ENCODE results near the gene RLBP1. TPM values are rescaled to one million over a fixed set of nuclear protein-coding genes. Genes with fewer than 3 reads are reported as not detected.

The RLBP1 gene
- total RNA-seq, 1 experiment from 2014 or later, result not detected

- no peak for DNase-seq
- Histone ChIP-seq H2AFZ (no peak overlapping the region), H4K20me1 (ENCODE audit: insufficient read depth) (no peaks in the 10 kb centered on the region), H3K36me3 (ENCODE audit: low read depth) (no peaks in the 10 kb centered on the region), H3K4me3 (no peak overlapping the region), H3K79me2 (ENCODE audit: low read depth) (no peaks in the 10 kb centered on the region), H3K4me2 (no peak overlapping the region), H3K27me3 (ENCODE audit: insufficient read depth, low read depth) (no peaks in the 10 kb centered on the region), H3K27ac (no peak overlapping the region), H3F3A (ENCODE audit: insufficient read depth, low read depth) (no peaks in the 10 kb centered on the region), H3K9me3 (ENCODE audit: insufficient read depth, low read depth) (no peaks in the 10 kb centered on the region), H3K9me2 (ENCODE audit: insufficient read depth) (no peaks in the 10 kb centered on the region), H3K4me1 (replicated peaks; ENCODE audit: insufficient read depth) (no peaks in the 10 kb centered on the region)
- POLR2A ChIA-PET (ENCODE audit: unreplicated experiment), result no interaction called here
- CTCF ChIA-PET, result interaction anchor here (0.7 kb wide), 1 partner anchor 1952 kb away, joined by 3 read pairs; no protein-coding TSS in a partner anchor
- TF ChIP-seq EZH2 (IDR thresholded peaks at IDR 0.05; ENCODE audit: low read depth) (no peak), CTCF (conservative IDR thresholded peaks at IDR 0.05) (no peak)
- BruUV-seq (replicated peaks), result no TSS peak
- intact Hi-C loops (cut with micrococcal nuclease; ENCODE audit: unreplicated experiment), result no loop called here
Measured at GRCh38 chr15:89187986-89188514, 33.3 kb downstream of the RLBP1 start.

GRCh38 chr15:89187301-89187985 lies 33.9 kb downstream of the RLBP1 start:
- no peak overlapping the region for H2AFZ ChIP-seq
- intact Hi-C loops (cut with micrococcal nuclease; ENCODE audit: unreplicated experiment), result no loop called here
- no peaks in the 10 kb centered on the region for H3K36me3 ChIP-seq (ENCODE audit: low read depth)
- no peaks in the 10 kb centered on the region for H3K9me2 ChIP-seq (ENCODE audit: insufficient read depth)
- ChIA-PET CTCF (interaction anchor here (0.7 kb wide), 1 partner anchor 1952 kb away, joined by 3 read pairs; no protein-coding TSS in a partner anchor), POLR2A (ENCODE audit: unreplicated experiment) (no interaction called here)
- no peak for DNase-seq
- no peaks in the 10 kb centered on the region for H3K4me1 ChIP-seq (replicated peaks; ENCODE audit: insufficient read depth)
- no peak overlapping the region for H3K4me3 ChIP-seq
- TF ChIP-seq EZH2 (IDR thresholded peaks at IDR 0.05; ENCODE audit: low read depth) (no peak), CTCF (conservative IDR thresholded peaks at IDR 0.05) (no peak)
- H3K79me2 ChIP-seq (ENCODE audit: low read depth), result no peaks in the 10 kb centered on the region
- H3K9me3 ChIP-seq (ENCODE audit: insufficient read depth, low read depth), result no peaks in the 10 kb centered on the region
- H3K27ac ChIP-seq, result no peak overlapping the region
- H3F3A ChIP-seq (ENCODE audit: insufficient read depth, low read depth), result no peaks in the 10 kb centered on the region
- no TSS peak for BruUV-seq (replicated peaks)
- no peaks in the 10 kb centered on the region for H4K20me1 ChIP-seq (ENCODE audit: insufficient read depth)
- no peak overlapping the region for H3K4me2 ChIP-seq
- H3K27me3 ChIP-seq (ENCODE audit: insufficient read depth, low read depth), result no peaks in the 10 kb centered on the region

GRCh38 chr15:89186803-89187202 lies 34.6 kb downstream of the RLBP1 start:
- H3K27me3 ChIP-seq (ENCODE audit: insufficient read depth, low read depth), result no peaks in the 10 kb centered on the region
- H3K4me2 ChIP-seq, result no peak overlapping the region
- no peaks in the 10 kb centered on the region for H4K20me1 ChIP-seq (ENCODE audit: insufficient read depth)
- no peaks in the 10 kb centered on the region for H3F3A ChIP-seq (ENCODE audit: insufficient read depth, low read depth)
- H3K9me2 ChIP-seq (ENCODE audit: insufficient read depth), result no peaks in the 10 kb centered on the region
- H2AFZ ChIP-seq, result no peak overlapping the region
- no TSS peak for BruUV-seq (replicated peaks)
- POLR2A ChIA-PET (ENCODE audit: unreplicated experiment), result no interaction called here
- H3K36me3 ChIP-seq (ENCODE audit: low read depth), result no peaks in the 10 kb centered on the region
- intact Hi-C loops (cut with micrococcal nuclease; ENCODE audit: unreplicated experiment), result no loop called here
- H3K9me3 ChIP-seq (ENCODE audit: insufficient read depth, low read depth), result no peaks in the 10 kb centered on the region
- H3K79me2 ChIP-seq (ENCODE audit: low read depth), result no peaks in the 10 kb centered on the region
- no peaks in the 10 kb centered on the region for H3K4me1 ChIP-seq (replicated peaks; ENCODE audit: insufficient read depth)
- CTCF ChIA-PET, result no interaction called here
- no peak overlapping the region for H3K4me3 ChIP-seq
- H3K27ac ChIP-seq, result no peak overlapping the region
- DNase-seq, result no peak
- TF ChIP-seq CTCF (conservative IDR thresholded peaks at IDR 0.05), result no peak
- no peak for TF ChIP-seq EZH2 (IDR thresholded peaks at IDR 0.05; ENCODE audit: low read depth)
